T-helper 2 cell treated with Interferon-gamma antibody and Interleukin-4, amounts not matched to agents 5 μg/mL and 100 μg/mL, for 36 hours (primary cell): ENCODE measurements around the gene DHRS4.
A peak's percentile ranks its signal among the peaks of the same experiment; 100 is the strongest.
"Not testable (repeated sequence)": the region's sequence is repeated elsewhere in the genome, so short reads cannot be mapped to it uniquely, and the experiment has no call there.

Experiments
- DNase-seq: peaks from one replicate; pipeline ENCODE4 v3.0.0; 2021; ENCODE audit warnings: low spot score
- H3K27ac Mint-ChIP-seq: one replicate; pipeline ENCODE4 v1.8.0; 2021; ENCODE audit warnings: mild to moderate bottlenecking, mixed read lengths
- H3K27me3 Mint-ChIP-seq: one replicate; pipeline ENCODE4 v1.8.0; 2021; ENCODE audit warnings: low read depth, mixed read lengths
- H3K36me3 Mint-ChIP-seq: one replicate; pipeline ENCODE4 v1.8.0; 2021; ENCODE audit warnings: low read depth, mixed read lengths
- H3K4me1 Mint-ChIP-seq: one replicate; pipeline ENCODE4 v1.8.0; 2021; ENCODE audit warnings: low read depth, mixed read lengths
- H3K4me3 Mint-ChIP-seq: one replicate; pipeline ENCODE4 v1.8.0; 2022; ENCODE audit warnings: mild to moderate bottlenecking, moderate library complexity, mixed read lengths
- H3K9me3 Mint-ChIP-seq: one replicate; pipeline ENCODE4 v1.8.0; 2021; ENCODE audit warnings: mixed read lengths

The DHRS4 gene

DNA sequence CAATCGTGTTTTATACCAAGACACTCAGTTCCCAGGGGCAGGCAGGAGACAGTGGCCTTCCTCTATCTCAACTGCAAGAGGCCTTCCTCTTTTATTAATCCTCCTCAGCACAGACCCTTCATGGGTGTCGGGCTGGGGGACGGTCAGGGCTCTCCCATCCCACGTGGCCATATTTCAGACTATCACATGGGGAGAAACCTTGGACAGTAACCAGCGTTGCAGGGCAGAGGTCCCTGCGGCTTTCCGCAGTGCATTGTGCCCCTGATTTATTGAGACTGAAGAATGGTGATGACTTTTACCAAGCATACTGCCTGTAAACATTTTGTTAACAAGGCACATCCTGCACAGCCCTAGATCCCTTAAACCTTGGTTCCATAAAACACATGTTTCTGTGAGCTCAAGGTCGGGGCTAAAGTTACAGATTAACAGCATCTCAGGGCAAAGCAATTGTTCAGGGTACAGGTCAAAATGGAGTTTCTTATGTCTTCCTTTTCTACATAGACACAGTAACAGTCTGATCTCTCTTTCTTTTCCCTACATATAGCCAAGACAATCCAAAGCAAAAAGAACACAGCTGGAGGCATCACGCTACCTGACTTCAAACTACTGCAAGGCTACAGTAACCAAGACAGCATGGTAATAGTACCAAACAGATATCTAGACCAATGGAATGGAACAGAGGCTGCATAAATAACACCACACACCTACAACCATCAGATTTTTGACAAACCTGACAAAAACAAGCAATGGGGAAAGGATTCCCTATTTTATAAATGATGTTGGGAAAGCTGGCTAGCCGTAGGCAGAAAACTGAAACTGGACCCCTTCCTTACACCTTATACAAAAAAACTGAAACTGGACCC lies 28.6 kb downstream of the DHRS4 start:
- not testable (repeated sequence) for H3K9me3 Mint-ChIP-seq, H3K27me3 Mint-ChIP-seq, DNase-seq, H3K4me3 Mint-ChIP-seq, H3K27ac Mint-ChIP-seq, H3K4me1 Mint-ChIP-seq
- H3K36me3 Mint-ChIP-seq: peaks cover 18% of the 10 kb centered on the region

DNA sequence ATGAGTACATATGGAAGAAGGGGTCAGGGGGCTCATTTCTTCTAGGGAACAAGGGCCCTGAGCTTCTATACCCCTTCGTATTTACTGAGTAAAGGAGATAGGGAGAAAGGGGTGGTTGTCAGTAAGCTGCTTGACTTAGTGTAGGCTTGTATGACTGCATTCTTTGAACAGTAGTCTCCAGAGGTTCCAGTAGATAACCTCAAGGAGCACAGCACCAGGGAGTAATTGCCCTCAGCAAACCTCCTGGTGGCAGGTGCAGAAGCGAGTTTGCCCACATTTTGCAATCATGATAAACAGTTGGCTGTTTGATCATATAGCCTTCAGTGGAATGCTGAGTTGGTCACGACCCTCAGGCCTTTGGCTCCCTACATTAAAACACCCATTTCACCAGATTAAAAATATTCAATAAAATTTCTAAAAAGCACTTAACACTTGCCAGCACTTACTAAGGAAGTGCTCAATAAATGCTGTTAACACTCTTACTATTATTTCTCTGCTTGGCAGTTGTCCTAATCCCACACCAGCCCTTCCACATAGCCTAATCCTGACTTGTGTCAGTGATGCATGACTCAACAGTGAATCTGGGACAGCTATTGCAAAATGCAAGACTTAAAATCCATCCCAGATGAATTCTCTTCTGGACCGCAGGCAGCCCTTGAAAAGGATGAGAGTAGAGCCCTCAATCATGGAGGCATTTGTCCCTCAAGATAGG lies 31.5 kb downstream of the DHRS4 start:
- no peak for DNase-seq
- H3K4me3 Mint-ChIP-seq: no peak overlapping the region
- peaks cover 21% of the 10 kb centered on the region for H3K4me1 Mint-ChIP-seq
- no peaks in the 10 kb centered on the region for H3K9me3 Mint-ChIP-seq
- peaks cover 14% of the 10 kb centered on the region for H3K36me3 Mint-ChIP-seq
- H3K27me3 Mint-ChIP-seq: no peaks in the 10 kb centered on the region
- no peak overlapping the region for H3K27ac Mint-ChIP-seq

DNA sequence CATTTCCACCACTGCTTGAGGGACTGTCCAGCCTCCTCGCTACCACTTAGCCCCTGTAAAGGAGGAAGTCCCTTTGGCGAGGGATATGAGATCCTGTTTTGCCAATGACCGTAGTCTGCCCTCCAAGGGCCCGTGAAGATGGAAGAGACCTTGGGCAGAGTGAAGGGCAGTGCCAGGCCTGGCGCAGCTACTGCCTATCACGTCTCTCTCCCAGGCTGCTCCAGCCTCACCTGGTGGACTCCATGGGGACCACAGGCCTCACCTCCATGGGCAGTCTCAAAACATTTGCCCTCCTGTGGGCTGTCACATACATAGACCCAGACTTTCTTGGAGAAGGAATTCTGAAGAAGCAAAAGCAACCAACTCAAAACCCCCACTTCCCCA lies 34.6 kb downstream of the DHRS4 start:
- H3K27me3 Mint-ChIP-seq, H3K36me3 Mint-ChIP-seq, DNase-seq, H3K9me3 Mint-ChIP-seq: not testable (repeated sequence)
- Mint-ChIP-seq H3K4me3 (peak overlapping the region; percentile 74), H3K27ac (peak overlapping the region; percentile 6), H3K4me1 (peaks cover 21% of the 10 kb centered on the region)

DNA sequence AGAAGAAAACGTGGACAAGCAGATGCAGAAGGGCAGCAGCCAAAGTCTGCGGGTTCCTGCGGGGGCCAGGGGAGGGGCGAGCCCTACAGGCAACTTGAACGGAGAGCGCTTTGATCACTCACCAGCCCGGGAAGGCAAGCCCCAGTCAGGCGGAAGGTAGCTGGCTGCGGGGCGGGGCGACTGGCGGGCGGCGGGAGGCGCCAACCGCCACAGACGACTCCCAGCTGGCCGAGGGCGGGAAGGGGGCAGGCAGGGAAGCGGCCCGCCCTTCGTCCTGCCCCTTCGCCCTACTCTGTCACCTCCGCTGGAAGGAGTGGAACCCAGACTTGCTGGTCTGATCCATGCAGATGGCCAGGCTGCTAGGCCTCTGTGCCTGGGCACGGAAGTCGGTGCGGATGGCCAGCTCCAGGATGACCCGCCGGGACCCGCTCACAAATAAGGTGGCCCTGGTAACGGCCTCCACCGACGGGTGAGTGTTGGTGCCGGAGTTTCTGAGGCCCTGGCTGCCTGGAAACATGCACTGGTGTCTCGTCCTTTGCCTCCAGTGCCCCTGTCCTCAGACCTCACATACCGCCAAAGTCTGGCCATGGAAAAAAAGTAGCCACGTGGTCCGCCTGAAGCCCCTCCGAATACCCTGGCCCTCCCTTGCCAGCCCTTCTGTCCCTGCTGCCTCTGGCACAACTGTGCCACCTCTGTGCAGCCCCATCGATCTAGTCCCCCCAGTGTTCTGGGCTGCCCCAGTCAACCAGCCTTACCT lies 35.2 kb downstream of the DHRS4 start, which contains the start of gene DHRS4L2:
TSS of gene DHRS4L2 (plus strand) at position 323 of the 757 bp plus-strand sequence. CDS start at position 342, 19 bp downstream.
- peaks cover 21% of the 10 kb centered on the region for H3K4me1 Mint-ChIP-seq
- peak within 1 kb of the TSS; percentile 85 for H3K27ac Mint-ChIP-seq

DNA sequence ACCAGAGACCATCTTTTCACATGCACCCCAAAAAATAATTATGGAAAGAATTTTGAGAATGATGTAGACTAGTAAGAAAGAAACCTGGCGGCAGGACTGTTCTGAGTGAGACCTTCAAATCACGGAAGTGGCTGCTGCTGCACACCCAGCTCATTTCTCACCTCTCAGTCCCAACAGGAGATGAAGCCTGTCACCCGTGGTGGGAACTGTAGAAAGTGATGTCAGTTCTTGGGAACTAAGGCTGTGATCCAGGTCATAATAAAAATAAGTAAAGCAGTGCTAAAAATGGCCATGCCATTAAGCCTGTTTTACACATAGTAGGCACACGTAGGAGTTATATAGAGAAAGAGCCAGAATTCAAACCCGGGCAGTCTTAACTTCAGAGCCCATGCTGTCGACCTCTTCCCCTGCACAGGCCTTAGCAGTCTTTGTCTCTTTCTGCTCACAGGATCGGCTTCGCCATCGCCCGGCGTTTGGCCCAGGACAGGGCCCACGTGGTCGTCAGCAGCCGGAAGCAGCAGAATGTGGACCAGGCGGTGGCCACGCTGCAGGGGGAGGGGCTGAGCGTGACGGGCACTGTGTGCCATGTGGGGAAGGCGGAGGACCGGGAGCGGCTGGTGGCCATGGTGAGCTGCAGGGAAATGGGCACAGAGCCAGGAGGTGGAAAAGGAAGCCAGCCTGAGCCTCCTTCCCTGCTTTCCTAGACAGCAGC lies 36.3 kb downstream of the DHRS4 start:
- peak overlapping the region; percentile 74 for H3K4me3 Mint-ChIP-seq
- not testable (repeated sequence) for DNase-seq, H3K9me3 Mint-ChIP-seq, H3K36me3 Mint-ChIP-seq, H3K27me3 Mint-ChIP-seq
- H3K4me1 Mint-ChIP-seq: peaks cover 21% of the 10 kb centered on the region
- H3K27ac Mint-ChIP-seq: peak overlapping the region; percentile 85

More for the DNA sequence above, 35.2 kb downstream of the DHRS4 start, which contains the start of gene DHRS4L2:
- H3K27me3 Mint-ChIP-seq, H3K9me3 Mint-ChIP-seq, H3K36me3 Mint-ChIP-seq: not testable (repeated sequence)
- DNase-seq: peak; percentile 88
- peak within 1 kb of the TSS; percentile 74 for H3K4me3 Mint-ChIP-seq

DNA sequence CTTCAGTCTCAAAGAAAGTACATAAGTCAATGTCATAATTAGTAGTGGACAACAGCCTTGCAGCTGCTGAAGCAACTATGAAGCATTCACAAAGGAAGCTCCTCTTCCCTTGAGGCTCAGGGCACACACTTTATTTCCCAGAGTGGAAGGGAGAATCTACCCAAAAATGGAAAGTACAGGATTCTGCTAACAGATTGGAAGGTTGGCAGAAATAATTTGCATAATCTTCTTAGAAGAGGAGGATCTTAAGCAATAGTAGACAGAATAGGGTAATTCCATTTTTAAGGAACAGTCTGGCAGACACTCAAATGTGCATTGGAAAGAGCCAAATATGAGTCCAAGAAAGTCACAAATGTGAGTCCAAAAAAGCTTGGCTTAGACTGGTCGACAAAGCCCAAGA lies 37.4 kb downstream of the DHRS4 start:
- not testable (repeated sequence) for DNase-seq, H3K4me3 Mint-ChIP-seq, H3K27me3 Mint-ChIP-seq, H3K36me3 Mint-ChIP-seq, H3K9me3 Mint-ChIP-seq
- peaks cover 21% of the 10 kb centered on the region for H3K4me1 Mint-ChIP-seq
- peak overlapping the region; percentile 15 for H3K27ac Mint-ChIP-seq

DNA sequence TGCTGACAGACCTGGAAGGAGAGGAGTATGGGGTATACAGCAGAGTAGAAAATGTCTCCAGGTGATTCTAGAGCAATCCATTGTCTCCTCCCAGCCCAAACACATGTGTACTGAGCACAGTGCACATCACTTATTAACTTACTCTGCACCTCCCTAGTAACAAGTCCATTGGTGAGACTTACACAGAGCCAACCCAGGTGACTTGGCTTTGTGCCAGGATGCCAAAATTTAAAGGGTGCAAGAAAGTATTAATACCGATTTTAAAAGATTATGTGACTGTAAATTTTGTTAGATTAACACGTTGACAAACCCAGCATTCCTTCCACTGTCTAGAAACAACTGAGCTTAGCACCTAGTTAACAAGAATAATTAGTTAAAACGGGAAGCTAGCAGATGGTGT lies 39.5 kb downstream of the DHRS4 start:
- H3K4me3 Mint-ChIP-seq, H3K9me3 Mint-ChIP-seq, H3K27me3 Mint-ChIP-seq, H3K36me3 Mint-ChIP-seq, H3K27ac Mint-ChIP-seq, DNase-seq: not testable (repeated sequence)
- peaks cover 15% of the 10 kb centered on the region for H3K4me1 Mint-ChIP-seq

DNA sequence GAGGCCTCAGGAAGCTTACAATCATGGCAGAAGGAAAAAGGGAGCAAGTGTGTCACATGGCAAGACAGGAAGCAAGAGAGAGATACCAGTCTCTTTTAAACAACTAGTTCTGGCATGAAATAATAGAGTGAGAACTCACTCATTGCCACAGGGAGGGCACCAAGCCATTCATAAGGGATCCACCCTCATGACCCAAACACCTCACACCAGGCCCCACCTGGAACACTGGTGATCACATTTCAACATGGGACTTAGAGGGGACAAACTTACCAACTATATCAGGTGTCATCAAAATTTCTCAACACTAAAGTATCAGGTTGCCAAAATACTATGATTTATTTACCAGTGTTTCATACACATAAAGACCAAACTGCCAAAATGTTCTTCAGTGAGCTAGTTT lies 42.4 kb downstream of the DHRS4 start:
- DNase-seq, H3K9me3 Mint-ChIP-seq, H3K4me1 Mint-ChIP-seq, H3K36me3 Mint-ChIP-seq, H3K27me3 Mint-ChIP-seq, H3K27ac Mint-ChIP-seq, H3K4me3 Mint-ChIP-seq: not testable (repeated sequence)

DNA sequence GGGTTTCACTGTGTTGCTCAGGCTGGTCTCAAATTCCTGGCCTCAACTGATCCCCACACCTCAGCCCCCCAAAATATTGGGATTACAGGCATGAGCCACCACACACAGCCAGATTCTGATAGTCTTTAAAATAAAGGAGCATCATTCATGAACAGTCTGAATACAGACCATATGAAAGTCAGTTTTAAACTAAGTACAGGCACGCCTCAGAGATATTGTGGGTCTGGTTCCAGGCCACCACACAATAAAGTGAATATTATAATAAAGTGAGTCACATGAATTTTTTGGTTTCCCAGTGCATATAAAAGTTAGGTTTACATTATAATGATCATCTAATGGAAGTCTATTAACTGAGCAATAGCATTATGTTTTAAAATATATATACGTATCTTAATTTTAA lies 43.3 kb downstream of the DHRS4 start:
- H3K27me3 Mint-ChIP-seq, H3K4me3 Mint-ChIP-seq, H3K4me1 Mint-ChIP-seq: not testable (repeated sequence)

DNA sequence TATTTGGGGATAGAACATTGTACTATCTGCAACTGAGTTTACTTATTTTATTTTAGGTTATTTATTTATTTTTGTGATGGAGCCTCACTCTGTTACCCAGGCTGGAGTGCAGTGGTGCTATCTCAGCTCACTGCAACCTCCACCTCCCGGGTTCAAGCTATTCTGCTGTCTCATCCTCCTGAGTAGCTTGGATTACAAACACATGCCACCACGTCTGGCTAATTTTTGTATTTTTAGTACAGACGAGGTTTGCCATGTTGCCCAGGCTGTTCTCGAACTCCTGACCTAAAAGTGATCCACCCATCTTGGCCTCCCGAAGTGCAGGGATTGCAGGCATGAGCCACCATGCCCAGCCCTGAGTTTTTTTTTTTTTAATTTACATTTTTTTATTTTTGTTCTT lies 46.1 kb downstream of the DHRS4 start:
- not testable (repeated sequence) for DNase-seq, H3K27me3 Mint-ChIP-seq, H3K4me3 Mint-ChIP-seq, H3K4me1 Mint-ChIP-seq, H3K36me3 Mint-ChIP-seq, H3K27ac Mint-ChIP-seq, H3K9me3 Mint-ChIP-seq

More for the DNA sequence above, 43.3 kb downstream of the DHRS4 start:
- not testable (repeated sequence) for DNase-seq, H3K9me3 Mint-ChIP-seq, H3K27ac Mint-ChIP-seq, H3K36me3 Mint-ChIP-seq

DNA sequence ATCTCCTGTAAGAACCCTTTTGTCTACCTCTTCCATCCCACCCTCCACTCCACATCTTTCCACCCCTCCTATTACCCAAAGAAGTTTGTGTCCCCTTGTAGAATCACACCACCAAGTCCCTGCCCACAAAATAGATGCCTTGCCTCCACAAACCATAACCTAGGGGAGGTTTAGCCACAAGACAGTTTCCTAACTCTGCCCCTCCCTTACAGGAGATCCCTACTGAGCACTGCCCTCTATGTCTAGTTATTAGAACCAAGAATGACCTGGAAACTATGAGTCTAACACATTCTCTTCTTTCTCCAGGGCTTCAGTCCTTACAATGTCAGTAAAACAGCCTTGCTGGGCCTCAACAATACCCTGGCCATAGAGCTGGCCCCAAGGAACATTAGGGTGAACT lies 47.5 kb downstream of the DHRS4 start:
- not testable (repeated sequence) for H3K27me3 Mint-ChIP-seq, H3K27ac Mint-ChIP-seq, H3K36me3 Mint-ChIP-seq, H3K9me3 Mint-ChIP-seq, DNase-seq, H3K4me1 Mint-ChIP-seq, H3K4me3 Mint-ChIP-seq

DNA sequence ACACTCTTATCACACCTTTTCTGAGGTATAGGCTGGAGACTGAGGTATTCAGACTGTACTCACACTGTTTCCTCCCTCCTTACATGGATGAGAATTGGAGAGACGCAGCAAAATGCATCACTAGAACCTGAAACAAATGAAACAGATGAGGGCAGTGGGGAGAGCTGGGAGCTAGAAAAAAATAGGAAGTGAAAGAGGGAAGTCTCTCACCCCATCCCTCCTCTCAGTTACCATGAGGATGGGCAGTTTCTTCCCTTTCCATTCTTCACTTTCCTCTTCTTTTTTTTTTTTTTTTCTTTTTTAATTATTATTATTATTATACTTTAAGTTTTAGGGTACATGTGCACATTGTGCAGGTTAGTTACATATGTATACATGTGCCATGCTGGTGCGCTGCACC lies 48.1 kb downstream of the DHRS4 start:
- not testable (repeated sequence) for H3K36me3 Mint-ChIP-seq, H3K4me3 Mint-ChIP-seq, H3K9me3 Mint-ChIP-seq, DNase-seq, H3K27me3 Mint-ChIP-seq, H3K4me1 Mint-ChIP-seq, H3K27ac Mint-ChIP-seq

DNA sequence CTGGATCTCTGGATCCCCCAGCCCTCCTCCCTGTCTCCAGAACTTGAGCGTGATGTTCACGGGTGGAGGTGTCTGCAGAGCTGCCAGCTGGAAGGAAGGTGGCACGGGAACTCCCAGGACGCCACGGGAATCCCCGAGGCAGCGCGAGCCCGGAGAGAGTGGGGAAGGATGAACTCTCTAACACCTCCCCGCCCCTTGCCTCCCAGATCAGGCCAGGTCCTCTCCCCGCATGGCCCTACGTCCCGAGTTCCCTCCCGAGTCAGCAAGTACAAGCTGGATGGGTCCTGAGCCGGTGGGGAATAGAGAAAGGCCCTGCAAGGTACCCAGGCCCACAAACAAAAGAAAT lies 52.9 kb downstream of the DHRS4 start:
- peaks cover 11% of the 10 kb centered on the region for H3K36me3 Mint-ChIP-seq
- DNase-seq, H3K27me3 Mint-ChIP-seq, H3K27ac Mint-ChIP-seq, H3K9me3 Mint-ChIP-seq: not testable (repeated sequence)
- peaks cover 31% of the 10 kb centered on the region for H3K4me1 Mint-ChIP-seq
- peak overlapping the region; percentile 34 for H3K4me3 Mint-ChIP-seq
